Spleen (tissue), 7 donors: Measurements from ENCODE around the gene ENOPH1.

Source experiments
- CTCF ChIP-seq, 11 experiments: fragments of 200-600 bp in 7 of 11; fragments of 450-650 bp in 4 of 11; sonication (generic) in 4 of 11; IDR thresholded peaks in 8 of 11; conservative IDR thresholded peaks in 3 of 11; 1 replicate in 7 of 11; 2 replicates in 4 of 11; pipeline versions ENCODE4 v1.4.0 to v1.8.0; 2016 to 2021; ENCODE audit warnings: antibody characterized with exemption in 11 of 11, inconsistent platforms in 4 of 11, mild to moderate bottlenecking in 1 of 11
- POLR2A ChIP-seq, 3 donors: fragments of 450-650 bp; IDR thresholded peaks; one replicate each; pipeline ENCODE4 v1.5.1; 2017; ENCODE audit warnings: antibody characterized with exemption in 3 of 3, mild to moderate bottlenecking in 1 of 3
- donor health status: DM: no; HTN: no; CAD: no; lungs with moderate emphysema.
- donor health status: DM: no; HTN: no; CAD: no.
- donor health status: DM: no; HTN: no; CAD: no.

- TF ChIP-seq CTCF (IDR thresholded peaks at IDR 0.05 in 8 of 11, conservative IDR thresholded peaks at IDR 0.05 in 3 of 11) (no peak), POLR2A (IDR thresholded peaks at IDR 0.05) (no peak)
Observed at GRCh38 chr4:82481506-82481840, 51.1 kb downstream of the ENOPH1 start.
